WI38 (cell line): ENCODE results near the gene ROR2.

ENCODE experiments used
- H3K4me3 ChIP-seq: 2 replicates; pipeline ENCODE4 v1.5.1; 2011; ENCODE audit warnings: low read depth, mild to moderate bottlenecking, control low read depth, low read length
- TF ChIP-seq, protein P1 (sequence below): IDR thresholded peaks from 2 replicates; pipeline ENCODE4 v1.5.1; 2012; ENCODE audit warnings: low read depth, mild to moderate bottlenecking, control low read depth, low read length

ROR2 gene

DNA sequence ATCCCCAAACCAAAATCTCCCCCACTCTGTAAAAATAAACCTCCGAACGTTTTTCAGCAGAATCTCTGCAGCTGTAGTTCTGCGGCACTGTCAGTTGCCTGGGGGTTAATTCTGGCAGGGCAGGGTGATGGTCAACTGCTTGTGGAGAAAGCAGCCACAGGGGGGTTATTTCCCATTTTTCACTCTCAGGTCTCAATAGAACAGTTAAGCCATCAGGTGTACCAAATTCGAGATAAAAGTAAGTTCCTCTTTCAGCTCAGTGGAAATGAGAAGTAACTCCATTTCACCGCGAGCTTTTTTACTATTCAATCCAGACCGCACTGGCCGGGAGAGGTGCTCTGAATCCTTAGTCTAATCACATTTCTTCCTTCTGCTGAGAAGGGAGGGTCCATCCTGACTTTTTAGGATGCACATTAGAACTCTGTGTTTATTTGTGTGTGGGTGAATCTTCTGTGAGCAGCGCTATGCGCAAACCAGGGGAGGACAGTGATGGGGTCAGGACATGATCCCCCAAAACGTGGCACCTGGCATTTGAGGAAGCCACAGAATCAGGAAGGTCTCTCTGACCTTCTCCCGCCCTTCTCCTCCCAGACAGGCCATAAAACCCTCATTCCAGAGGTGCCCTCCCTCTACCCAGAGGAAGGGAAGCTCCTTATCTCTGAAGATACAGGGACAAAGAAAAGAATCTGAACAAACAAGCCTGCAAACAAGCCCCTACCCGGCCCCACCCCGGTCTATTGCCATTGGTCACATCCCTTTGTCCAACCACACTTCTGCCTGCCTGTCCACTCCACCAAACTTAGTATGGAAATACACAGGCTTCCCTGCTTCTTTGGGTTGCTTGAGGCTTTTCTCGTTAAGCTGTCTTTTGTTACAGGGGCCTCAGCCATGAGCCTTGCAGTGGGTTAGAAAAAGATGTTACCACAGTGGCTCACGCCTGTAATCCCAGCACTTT is 229.0 kb downstream of the ROR2 start:
- H3K4me3 ChIP-seq: no peak overlapping the region
- TF ChIP-seq, protein P1, sequence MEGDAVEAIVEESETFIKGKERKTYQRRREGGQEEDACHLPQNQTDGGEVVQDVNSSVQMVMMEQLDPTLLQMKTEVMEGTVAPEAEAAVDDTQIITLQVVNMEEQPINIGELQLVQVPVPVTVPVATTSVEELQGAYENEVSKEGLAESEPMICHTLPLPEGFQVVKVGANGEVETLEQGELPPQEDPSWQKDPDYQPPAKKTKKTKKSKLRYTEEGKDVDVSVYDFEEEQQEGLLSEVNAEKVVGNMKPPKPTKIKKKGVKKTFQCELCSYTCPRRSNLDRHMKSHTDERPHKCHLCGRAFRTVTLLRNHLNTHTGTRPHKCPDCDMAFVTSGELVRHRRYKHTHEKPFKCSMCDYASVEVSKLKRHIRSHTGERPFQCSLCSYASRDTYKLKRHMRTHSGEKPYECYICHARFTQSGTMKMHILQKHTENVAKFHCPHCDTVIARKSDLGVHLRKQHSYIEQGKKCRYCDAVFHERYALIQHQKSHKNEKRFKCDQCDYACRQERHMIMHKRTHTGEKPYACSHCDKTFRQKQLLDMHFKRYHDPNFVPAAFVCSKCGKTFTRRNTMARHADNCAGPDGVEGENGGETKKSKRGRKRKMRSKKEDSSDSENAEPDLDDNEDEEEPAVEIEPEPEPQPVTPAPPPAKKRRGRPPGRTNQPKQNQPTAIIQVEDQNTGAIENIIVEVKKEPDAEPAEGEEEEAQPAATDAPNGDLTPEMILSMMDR: no peak

GRCh38 chr9:91720313-91720712 is 229.7 kb downstream of the ROR2 start:
- TF ChIP-seq, protein P1: no peak
- no peak overlapping the region for H3K4me3 ChIP-seq

DNA sequence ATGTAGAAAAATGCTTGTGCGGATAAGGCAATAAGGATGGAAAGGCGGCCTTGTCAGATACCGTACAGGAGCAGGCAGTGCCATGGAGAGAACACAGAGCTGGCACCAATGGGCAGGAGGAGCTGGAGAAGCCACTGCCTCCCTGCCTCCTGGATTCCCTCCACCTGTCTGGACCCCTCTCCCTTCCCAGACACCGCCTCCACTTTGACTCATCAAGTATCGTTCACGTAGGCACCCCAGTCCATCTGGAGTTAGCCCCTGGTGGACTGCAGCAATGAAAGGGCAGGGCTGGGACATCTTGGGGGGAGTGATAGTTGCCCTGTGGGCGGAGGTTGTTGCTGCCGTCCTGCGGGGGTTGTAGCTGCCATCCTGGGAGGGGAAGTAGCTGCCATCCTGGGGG is 232.0 kb downstream of the ROR2 start:
- TF ChIP-seq, protein P1: no peak
- H3K4me3 ChIP-seq: no peak overlapping the region

GRCh38 chr9:91716815-91717214 is 233.2 kb downstream of the ROR2 start:
- no peak overlapping the region for H3K4me3 ChIP-seq
- TF ChIP-seq, protein P1: no peak

- no peak overlapping the region for H3K4me3 ChIP-seq
- TF ChIP-seq, protein P1: no peak
Observed at GRCh38 chr9:91716239-91716638, 233.8 kb downstream of the ROR2 start.

DNA sequence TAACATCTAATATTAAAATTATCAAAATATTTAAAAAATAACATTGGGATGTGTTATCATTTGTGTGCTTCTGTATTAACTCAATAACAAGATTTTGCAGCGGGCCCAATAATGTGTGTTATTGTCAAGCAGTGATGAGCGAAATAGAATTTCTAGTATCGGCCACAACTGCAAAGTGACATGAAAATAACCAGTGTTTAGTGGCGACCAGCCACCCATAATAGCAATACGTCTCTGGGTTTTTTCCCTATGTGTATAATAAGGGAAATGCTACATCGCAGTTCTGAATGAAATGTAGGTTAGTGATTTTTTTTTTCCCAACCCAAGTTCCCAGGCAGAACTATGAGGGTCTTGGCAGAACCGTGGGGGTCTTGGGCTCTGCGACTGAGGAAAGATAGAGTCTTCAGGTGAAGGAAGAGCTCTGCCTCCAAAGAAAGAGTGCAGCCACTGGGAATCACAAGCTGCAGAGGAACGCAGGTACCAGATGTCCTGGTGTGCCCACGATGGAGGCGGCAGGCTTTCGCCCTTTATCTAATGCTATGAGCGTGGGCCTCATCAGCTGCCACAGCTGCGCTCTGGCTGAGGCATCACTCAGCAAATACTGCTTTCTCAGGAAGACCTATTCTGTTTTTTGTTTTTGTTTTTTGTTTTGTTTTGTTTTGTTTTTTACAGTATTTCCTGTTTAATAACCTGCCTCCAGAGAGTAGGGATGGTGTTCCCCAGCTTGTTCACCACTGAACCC is 235.0 kb downstream of the ROR2 start:
- H3K4me3 ChIP-seq: no peak overlapping the region
- TF ChIP-seq, protein P1: no peak
